CD14-positive monocyte (primary cell): Measurements from ENCODE around the gene PKNOX2. TPM values are rescaled to one million over a fixed set of nuclear protein-coding genes. Genes with fewer than 3 reads are reported as not detected.

Experiments used
- DNase-seq, 3 donors: peaks; one replicate each; pipeline ENCODE4 v3.0.0-alpha.2; 2011 to 2022
- H2AFZ ChIP-seq: 2 replicates; pipeline ENCODE4 v1.6.0; 2012; ENCODE audit warnings: mild to moderate bottlenecking, low read depth, low read length, inconsistent platforms; ENCODE audit not compliant: insufficient read depth, poor library complexity, severe bottlenecking
- H3K27ac ChIP-seq, 2 donors: 1 replicate in 1 of 2; 2 replicates in 1 of 2; pipeline ENCODE4 v1.5.1; 2012 to 2013; ENCODE audit warnings: low read length in 2 of 2, control low read depth in 1 of 2, inconsistent platforms in 1 of 2, low read depth in 1 of 2, mild to moderate bottlenecking in 1 of 2
- H3K27me3 ChIP-seq, 2 donors: one replicate each; pipeline versions ENCODE4 v1.6.0 to v1.6.1; 2011 to 2013; ENCODE audit warnings: low read length in 2 of 2; ENCODE audit not compliant: control insufficient read depth in 2 of 2, insufficient read depth in 2 of 2
- H3K36me3 ChIP-seq, 2 donors: replicated peaks in 1 of 2; 1 replicate in 1 of 2; 2 replicates in 1 of 2; pipeline versions ENCODE4 v1.5.1 to v1.6.1; 2012 to 2013; ENCODE audit warnings: low read length in 2 of 2, control low read depth in 1 of 2, inconsistent platforms in 1 of 2, mild to moderate bottlenecking in 1 of 2; ENCODE audit not compliant: insufficient read depth in 2 of 2, control insufficient read depth in 1 of 2
- H3K4me1 ChIP-seq, 2 donors: 1 replicate in 1 of 2; 2 replicates in 1 of 2; pipeline versions ENCODE4 v1.5.1 to v1.6.1; 2012 to 2013; ENCODE audit warnings: low read length in 2 of 2, control low read depth in 1 of 2, inconsistent platforms in 1 of 2, mild to moderate bottlenecking in 1 of 2, moderate library complexity in 1 of 2; ENCODE audit not compliant: insufficient read depth in 2 of 2, control insufficient read depth in 1 of 2
- H3K4me2 ChIP-seq: replicated peaks from 2 replicates; pipeline ENCODE3; 2012; ENCODE audit warnings: low read length, moderate library complexity, mild to moderate bottlenecking; ENCODE audit not compliant: poor library complexity, severe bottlenecking; ENCODE audit errors: extremely low read depth
- H3K4me3 ChIP-seq, 3 experiments: fragments of 200-600 bp in 1 of 3; sonication (generic) in 1 of 3; replicated peaks in 1 of 3; 1 replicate in 2 of 3; 2 replicates in 1 of 3; pipeline ENCODE4 v1.5.1; 2011 to 2013; ENCODE audit warnings: low read length in 3 of 3, mild to moderate bottlenecking in 3 of 3, control low read depth in 2 of 3, low read depth in 2 of 3, inconsistent platforms in 1 of 3, moderate library complexity in 1 of 3
- H3K79me2 ChIP-seq: 2 replicates; pipeline ENCODE4 v1.6.0; 2012; ENCODE audit warnings: mild to moderate bottlenecking, control low read depth, inconsistent platforms, low read length, moderate library complexity; ENCODE audit not compliant: insufficient read depth
- H3K9ac ChIP-seq: 2 replicates; pipeline ENCODE4 v1.6.0; 2017; ENCODE audit warnings: low read length, mild to moderate bottlenecking; ENCODE audit not compliant: insufficient read depth, poor library complexity, severe bottlenecking
- H3K9me3 ChIP-seq, 2 donors: replicated peaks in 1 of 2; 1 replicate in 1 of 2; 2 replicates in 1 of 2; pipeline versions ENCODE4 v1.5.1 to v1.6.1; 2012 to 2013; ENCODE audit warnings: low read length in 2 of 2, control low read depth in 1 of 2; ENCODE audit not compliant: control insufficient read depth in 1 of 2, insufficient read depth in 1 of 2
- H4K20me1 ChIP-seq: 2 replicates; pipeline ENCODE4 v1.6.0; 2012; ENCODE audit warnings: mild to moderate bottlenecking, low read length, control low read depth, moderate library complexity; ENCODE audit not compliant: insufficient read depth
- H3K27ac Mint-ChIP-seq, 7 donors: one replicate each; pipeline ENCODE4 v1.8.0; 2020; ENCODE audit warnings: mild to moderate bottlenecking in 7 of 7, mixed read lengths in 7 of 7, moderate library complexity in 6 of 7, inconsistent platforms in 2 of 7
- H3K27me3 Mint-ChIP-seq, 3 donors: one replicate each; pipeline ENCODE4 v1.8.0; 2021 to 2022; ENCODE audit warnings: low read depth in 3 of 3, mild to moderate bottlenecking in 3 of 3, mixed read lengths in 3 of 3, moderate library complexity in 3 of 3, inconsistent platforms in 1 of 3
- H3K36me3 Mint-ChIP-seq, 2 donors: one replicate each; pipeline ENCODE4 v1.8.0; 2020; ENCODE audit warnings: mixed read lengths in 2 of 2, inconsistent platforms in 1 of 2, mild to moderate bottlenecking in 1 of 2
- H3K4me1 Mint-ChIP-seq: one replicate; pipeline ENCODE4 v1.8.0; 2020; ENCODE audit warnings: mild to moderate bottlenecking, mixed read lengths
- H3K4me3 Mint-ChIP-seq, 2 donors: one replicate each; pipeline ENCODE4 v1.8.0; 2020; ENCODE audit warnings: mild to moderate bottlenecking in 2 of 2, mixed read lengths in 2 of 2, moderate library complexity in 1 of 2
- H3K9me3 Mint-ChIP-seq, 7 donors: one replicate each; pipeline ENCODE4 v1.8.0; 2020 to 2022; ENCODE audit warnings: mixed read lengths in 7 of 7, mild to moderate bottlenecking in 6 of 7, moderate library complexity in 6 of 7, inconsistent platforms in 2 of 7
- CTCF ChIP-seq: fragments of 200-600 bp; IDR thresholded peaks from one replicate; pipeline ENCODE4 v1.8.0; 2022; ENCODE audit warnings: antibody characterized with exemption, mild to moderate bottlenecking
- WGBS: methylation state at CpG from one replicate; pipeline ENCODE4 v1.1.5; 2013; ENCODE audit warnings: missing lambda C conversion rate; ENCODE audit not compliant: insufficient coverage; 5-methylcytosine and 5-hydroxymethylcytosine counted together
- intact Hi-C, 2 donors: fragments of 100-400 bp; cut with micrococcal nuclease; formaldehyde crosslinking; loops; one replicate each; pipeline versions ENCODE4 v1.15.0 to v1.15.1; 2023
- polyA plus RNA-seq, 3 donors: library from polyadenylated mRNA; depleted of rRNA in 1 of 3; unstranded in 2 of 3; stranded (reverse) in 1 of 3; fragments of 300-500 nt in 2 of 3; fragments of >200 nt in 1 of 3; fragmentation: Illumina TruSeq in 2 of 3; gene quantifications; 1 replicate in 2 of 3; 2 replicates in 1 of 3; pipeline ENCODE4 v1.2.3, GENCODE V29; 2012 to 2021

Gene PKNOX2
- polyA plus RNA-seq, 3 donors, result not detected

- Histone ChIP-seq H4K20me1 (no peaks in the 10 kb centered on the region), H3K79me2 (no peaks in the 10 kb centered on the region), H3K9ac (no peak overlapping the region), H3K4me1 (no peaks in the 10 kb centered on the region), H3K27ac (no peak overlapping the region), H2AFZ (no peak overlapping the region), H3K36me3 (no peaks in the 10 kb centered on the region), H3K9me3 (no peaks in the 10 kb centered on the region), H3K4me3 (no peak overlapping the region), H3K27me3 (no peaks in the 10 kb centered on the region), H3K4me2 (no peak overlapping the region)
- H3K4me3 Mint-ChIP-seq, result no peak overlapping the region
- no peaks in the 10 kb centered on the region for H3K9me3 Mint-ChIP-seq
- no peak overlapping the region for H3K27ac Mint-ChIP-seq
- no peaks in the 10 kb centered on the region for H3K4me1 Mint-ChIP-seq
- intact Hi-C loops, result no loop called here
- no peaks in the 10 kb centered on the region for H3K36me3 Mint-ChIP-seq
- peaks cover 0 to 4% (median 0%) of the 10 kb centered on the region in 3 donors for H3K27me3 Mint-ChIP-seq
- no peak for TF ChIP-seq CTCF
- DNase-seq, result no peak
Measured at GRCh38 chr11:125276619-125276976, 112.0 kb downstream of the PKNOX2 start.

GRCh38 chr11:125279676-125280418 is 115.3 kb downstream of the PKNOX2 start:
- Histone ChIP-seq H3K4me1 (no peaks in the 10 kb centered on the region), H3K79me2 (no peaks in the 10 kb centered on the region), H3K4me3 (no peak overlapping the region), H3K9ac (no peak overlapping the region), H3K4me2 (no peak overlapping the region), H3K27ac (no peak overlapping the region), H4K20me1 (no peaks in the 10 kb centered on the region), H3K36me3 (no peaks in the 10 kb centered on the region), H2AFZ (no peak overlapping the region), H3K27me3 (no peaks in the 10 kb centered on the region), H3K9me3 (no peaks in the 10 kb centered on the region)
- no peaks in the 10 kb centered on the region for H3K36me3 Mint-ChIP-seq
- no peaks in the 10 kb centered on the region for H3K4me1 Mint-ChIP-seq
- H3K4me3 Mint-ChIP-seq, result no peak overlapping the region
- H3K9me3 Mint-ChIP-seq, result no peaks in the 10 kb centered on the region
- WGBS, result 89% methylated on average over 3 of the region's 8 CpGs
- TF ChIP-seq CTCF, result no peak
- no peak for DNase-seq
- H3K27me3 Mint-ChIP-seq, result peaks cover 0 to 6% (median 0%) of the 10 kb centered on the region in 3 donors
- intact Hi-C loops, result no loop called here
- H3K27ac Mint-ChIP-seq, result no peak overlapping the region
